Stomach (tissue), 19 donors: ENCODE measurements around the gene OSGEPL1. TPM values are rescaled to one million over a fixed set of nuclear protein-coding genes. Genes with fewer than 3 reads are reported as not detected.

Experiments used
- DNase-seq, 2 donors: peaks; one replicate each; pipeline versions ENCODE4 v3.0.0 to v3.0.0-alpha.2; 2013 to 2019
- H3K27ac ChIP-seq, 5 donors: fragments of 200-600 bp in 4 of 5; sonication (generic) in 4 of 5; one replicate each; pipeline ENCODE4 v1.5.1; 2013 to 2019; ENCODE audit warnings: mild to moderate bottlenecking in 1 of 5, moderate library complexity in 1 of 5
- H3K27me3 ChIP-seq, 3 donors: fragments of 200-600 bp; sonication (generic); one replicate each; pipeline ENCODE4 v1.5.1; 2017 to 2019; ENCODE audit warnings: mixed run types in 1 of 3
- H3K36me3 ChIP-seq, 4 donors: fragments of 200-600 bp; sonication (generic); 1 replicate in 3 of 4; 2 replicates in 1 of 4; pipeline ENCODE4 v1.5.1; 2016 to 2019
- H3K4me1 ChIP-seq, 4 donors: fragments of 200-600 bp; sonication (generic); one replicate each; pipeline ENCODE4 v1.5.1; 2016 to 2019
- H3K4me3 ChIP-seq, 4 donors: fragments of 200-600 bp; sonication (generic) in 3 of 4; one replicate each; pipeline ENCODE4 v1.5.1; 2016 to 2019; ENCODE audit warnings: mild to moderate bottlenecking in 1 of 4
- H3K9me3 ChIP-seq, 4 donors: fragments of 200-600 bp; sonication (generic); one replicate each; pipeline ENCODE4 v1.5.1; 2016 to 2019
- EP300 ChIP-seq: sonication (generic); formaldehyde crosslinking; IDR thresholded peaks from one replicate; pipeline ENCODE4 v1.6.1; 2017; ENCODE audit warnings: antibody characterized with exemption
- POLR2A ChIP-seq, 4 donors: fragments of 450-650 bp; IDR thresholded peaks; one replicate each; pipeline ENCODE4 v1.6.1; 2016; ENCODE audit warnings: antibody characterized with exemption in 4 of 4, control low read depth in 2 of 4, mild to moderate bottlenecking in 1 of 4, moderate library complexity in 1 of 4
- POLR2AphosphoS5 ChIP-seq, 3 donors: sonication (generic); formaldehyde crosslinking; IDR thresholded peaks; one replicate each; pipeline ENCODE4 v1.6.1; 2016; ENCODE audit warnings: antibody characterized with exemption in 3 of 3
- WGBS, 5 donors: extraction: QIAGEN DNeasy Blood & Tissue Kit in 3 of 5; methylation state at CpG; one replicate each; pipeline versions ENCODE4 v1.1.5 to v1.1.7; 2013 to 2018; 5-methylcytosine and 5-hydroxymethylcytosine counted together
- intact Hi-C: fragments of 100-400 bp; cut with DNase I; formaldehyde crosslinking; loops from one replicate; pipeline ENCODE4 v1.15.1; 2023; ENCODE audit warnings: low total_unique reads
- long read RNA-seq, 10 donors: transcript quantifications; one replicate each; lab custom pipeline, GENCODE V29; 2026
- polyA plus RNA-seq, 3 donors: library from polyadenylated mRNA; stranded (reverse); fragments of 200-250 nt; gene quantifications; one replicate each; pipeline ENCODE4 v1.2.3, GENCODE V29; 2013
- total RNA-seq, 5 donors: library from RNA; depleted of rRNA; stranded (reverse); fragments of >200 nt; gene quantifications; one replicate each; pipeline versions ENCODE4 v1.1.0 to v1.2.3, GENCODE V29; 2014 to 2016
- TF ChIP-seq, protein P1 (sequence below), 7 experiments: fragments of 450-650 bp in 4 of 7; fragments of 200-600 bp in 3 of 7; sonication (generic) in 3 of 7; IDR thresholded peaks; one replicate each; pipeline ENCODE4 v1.5.1; 2016 to 2019; ENCODE audit warnings: antibody characterized with exemption in 7 of 7, control low read depth in 2 of 7, mild to moderate bottlenecking in 1 of 7
- donor health status: healthy with polysubstance abuse.
- donor health status: Bipolar disorder and iron deficiency.
- donor health status: healthy.

OSGEPL1 gene
- 1 to 10 TPM in 4 of 5 donors, not detected in 1; 1.3 to 9.0 (median 6.1) TPM for total RNA-seq
- polyA plus RNA-seq, result 1 to 10 TPM; 1.8 to 4.2 (median 2.5) TPM
- long read RNA-seq, donor 1, result 0 reads
- long read RNA-seq, donor 2, partial matches to known transcripts, result 0 of 1 reads
- long read RNA-seq, donor 2, other reads (novel, unspliced or antisense), result 0 of 1 reads
- long read RNA-seq, donor 3, partial matches to known transcripts, result 0 of 1 reads
- long read RNA-seq, donor 3, other reads (novel, unspliced or antisense), result 0 of 1 reads
- long read RNA-seq, donor 4, result 0 reads
- long read RNA-seq, donor 5, partial matches to known transcripts, result 0 of 1 reads
- long read RNA-seq, donor 5, other reads (novel, unspliced or antisense), result 0 of 1 reads
- long read RNA-seq, donor 6, result 0 reads
- long read RNA-seq, donor 7, result 0 reads
- long read RNA-seq, donor 8, result 0 reads
- long read RNA-seq, donor 9, partial matches to known transcripts, result 0 of 2 reads
- long read RNA-seq, donor 9, other reads (novel, unspliced or antisense), result 0 of 2 reads
- long read RNA-seq, donor 10, result 0 reads

DNA sequence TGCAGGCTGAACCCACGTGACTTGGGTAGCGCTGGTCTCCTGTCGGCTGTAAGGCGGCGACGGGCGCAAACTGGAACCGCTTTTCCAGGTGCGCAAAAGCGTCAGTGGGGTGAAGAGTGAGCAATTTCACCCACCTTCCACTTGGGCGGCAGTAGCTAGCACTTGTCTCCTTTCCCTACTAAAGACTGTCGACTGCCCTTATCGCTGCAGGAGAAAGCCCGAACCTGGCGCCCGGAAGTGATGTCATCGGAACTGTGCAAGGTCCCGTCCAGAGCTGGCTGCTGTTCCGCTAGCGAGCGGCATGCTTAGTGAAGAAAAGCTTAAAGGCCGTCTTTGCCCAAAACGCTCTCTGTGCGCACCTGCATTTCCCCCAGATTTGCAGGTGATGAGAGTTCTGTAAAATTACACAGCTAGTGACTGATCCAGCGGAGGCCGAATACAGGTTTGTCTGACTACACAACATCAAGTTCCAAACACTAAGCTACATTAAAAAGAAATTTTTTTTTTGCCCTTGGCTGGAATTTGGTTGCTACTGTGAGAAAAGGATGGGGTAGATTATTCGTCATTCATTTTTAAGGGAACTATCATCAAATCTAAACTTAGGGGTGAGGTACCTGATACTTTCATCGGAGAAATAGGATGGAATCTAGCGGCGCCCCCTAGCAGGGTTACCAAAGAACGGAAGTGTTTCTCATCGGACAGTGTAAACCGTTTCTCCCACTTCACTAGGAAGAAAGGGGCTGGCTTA lies at the start of gene OSGEPL1:
TSS of gene OSGEPL1 (minus strand) at position 242 of the 748 bp plus-strand sequence. CDS start 1,152 bp downstream, outside the sequence.
- no peak for TF ChIP-seq EP300
- TF ChIP-seq, protein P1, sequence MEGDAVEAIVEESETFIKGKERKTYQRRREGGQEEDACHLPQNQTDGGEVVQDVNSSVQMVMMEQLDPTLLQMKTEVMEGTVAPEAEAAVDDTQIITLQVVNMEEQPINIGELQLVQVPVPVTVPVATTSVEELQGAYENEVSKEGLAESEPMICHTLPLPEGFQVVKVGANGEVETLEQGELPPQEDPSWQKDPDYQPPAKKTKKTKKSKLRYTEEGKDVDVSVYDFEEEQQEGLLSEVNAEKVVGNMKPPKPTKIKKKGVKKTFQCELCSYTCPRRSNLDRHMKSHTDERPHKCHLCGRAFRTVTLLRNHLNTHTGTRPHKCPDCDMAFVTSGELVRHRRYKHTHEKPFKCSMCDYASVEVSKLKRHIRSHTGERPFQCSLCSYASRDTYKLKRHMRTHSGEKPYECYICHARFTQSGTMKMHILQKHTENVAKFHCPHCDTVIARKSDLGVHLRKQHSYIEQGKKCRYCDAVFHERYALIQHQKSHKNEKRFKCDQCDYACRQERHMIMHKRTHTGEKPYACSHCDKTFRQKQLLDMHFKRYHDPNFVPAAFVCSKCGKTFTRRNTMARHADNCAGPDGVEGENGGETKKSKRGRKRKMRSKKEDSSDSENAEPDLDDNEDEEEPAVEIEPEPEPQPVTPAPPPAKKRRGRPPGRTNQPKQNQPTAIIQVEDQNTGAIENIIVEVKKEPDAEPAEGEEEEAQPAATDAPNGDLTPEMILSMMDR (IDR thresholded peaks at IDR 0.05), result peak in 4 of 7 experiments; percentile 11 to 44 (median 24)
- peak; percentile 2 to 76 (median 55) for TF ChIP-seq POLR2AphosphoS5 (IDR thresholded peaks at IDR 0.05)
- H3K27me3 ChIP-seq, result no peaks in the 10 kb centered on the region
- H3K4me3 ChIP-seq, result peak within 1 kb of the TSS; percentile 62 to 84 (median 69)
- no peaks in the 10 kb centered on the region for H3K9me3 ChIP-seq
- peak; percentile 94 to 97 for DNase-seq
- WGBS, 5 donors, result 0 to 1% (median 0%) methylated on average over 25 to 33 of the region's 33 CpGs
- peak within 1 kb of the TSS; percentile 86 to 90 (median 89) for H3K27ac ChIP-seq
- intact Hi-C loops, result no loop called here
- peaks cover 0 to 23% (median 17%) of the 10 kb centered on the region in 4 donors for H3K4me1 ChIP-seq
- peaks cover 0 to 16% (median 12%) of the 10 kb centered on the region in 4 donors for H3K36me3 ChIP-seq

GRCh38 chr2:189803431-189803830 lies 40.8 kb upstream of the OSGEPL1 start:
- Histone ChIP-seq H3K4me1 (peaks cover 0 to 25% (median 7%) of the 10 kb centered on the region in 4 donors), H3K4me3 (no peak overlapping the region), H3K27me3 (no peaks in the 10 kb centered on the region), H3K36me3 (peaks cover 0 to 32% (median 20%) of the 10 kb centered on the region in 4 donors), H3K27ac (no peak overlapping the region), H3K9me3 (no peaks in the 10 kb centered on the region)
- TF ChIP-seq, protein P1 (IDR thresholded peaks at IDR 0.05), result no peak
- TF ChIP-seq POLR2AphosphoS5 (IDR thresholded peaks at IDR 0.05) (no peak), EP300 (no peak), POLR2A (IDR thresholded peaks at IDR 0.05) (no peak)
- intact Hi-C loops, result no loop called here
- DNase-seq, result no peak
- 82 to 89% (median 86%) methylated on average over 3 of the region's 3 CpGs for WGBS, 5 donors

- WGBS, 5 donors, result 89 to 95% (median 92%) methylated on average over 2 of the region's 2 CpGs
These were observed 39.9 kb upstream of the OSGEPL1 start for GRCh38 chr2:189802396-189802912.

More at GRCh38 chr2:189802396-189802912, 39.9 kb upstream of the OSGEPL1 start:
- H3K9me3 ChIP-seq, result no peaks in the 10 kb centered on the region
- no peak overlapping the region for H3K27ac ChIP-seq
- intact Hi-C loops, result no loop called here
- TF ChIP-seq, protein P1 (IDR thresholded peaks at IDR 0.05), result no peak
- TF ChIP-seq EP300, result no peak
- TF ChIP-seq POLR2AphosphoS5 (IDR thresholded peaks at IDR 0.05), result no peak
- no peak for TF ChIP-seq POLR2A (IDR thresholded peaks at IDR 0.05)
- H3K27me3 ChIP-seq, result no peaks in the 10 kb centered on the region
- H3K4me3 ChIP-seq, result no peak overlapping the region
- no peak for DNase-seq
- peaks cover 0 to 35% (median 12%) of the 10 kb centered on the region in 4 donors for H3K4me1 ChIP-seq
- H3K36me3 ChIP-seq, result peaks cover 0 to 25% (median 21%) of the 10 kb centered on the region in 4 donors
